Umbilical cord (tissue), 2 donors: Measurements from ENCODE around the gene CCDC178. TPM values are rescaled to one million over a fixed set of nuclear protein-coding genes. Genes with fewer than 3 reads are reported as not detected.
"Not testable (repeated sequence)": the region's sequence is repeated elsewhere in the genome, so short reads cannot be mapped to it uniquely, and the experiment has no call there.

Source experiments
- DNase-seq: peaks from one replicate; pipeline ENCODE4 v3.0.0-alpha.2; 2015; ENCODE audit warnings: low spot score
- total RNA-seq: library from RNA; depleted of rRNA; stranded (reverse); fragments of >200 nt; gene quantifications from one replicate; pipeline ENCODE4 v1.2.3, GENCODE V29; 2014; ENCODE audit warnings: low replicate concordance; ENCODE audit not compliant: insufficient read depth

The CCDC178 gene
- 5.5 TPM for total RNA-seq

DNA sequence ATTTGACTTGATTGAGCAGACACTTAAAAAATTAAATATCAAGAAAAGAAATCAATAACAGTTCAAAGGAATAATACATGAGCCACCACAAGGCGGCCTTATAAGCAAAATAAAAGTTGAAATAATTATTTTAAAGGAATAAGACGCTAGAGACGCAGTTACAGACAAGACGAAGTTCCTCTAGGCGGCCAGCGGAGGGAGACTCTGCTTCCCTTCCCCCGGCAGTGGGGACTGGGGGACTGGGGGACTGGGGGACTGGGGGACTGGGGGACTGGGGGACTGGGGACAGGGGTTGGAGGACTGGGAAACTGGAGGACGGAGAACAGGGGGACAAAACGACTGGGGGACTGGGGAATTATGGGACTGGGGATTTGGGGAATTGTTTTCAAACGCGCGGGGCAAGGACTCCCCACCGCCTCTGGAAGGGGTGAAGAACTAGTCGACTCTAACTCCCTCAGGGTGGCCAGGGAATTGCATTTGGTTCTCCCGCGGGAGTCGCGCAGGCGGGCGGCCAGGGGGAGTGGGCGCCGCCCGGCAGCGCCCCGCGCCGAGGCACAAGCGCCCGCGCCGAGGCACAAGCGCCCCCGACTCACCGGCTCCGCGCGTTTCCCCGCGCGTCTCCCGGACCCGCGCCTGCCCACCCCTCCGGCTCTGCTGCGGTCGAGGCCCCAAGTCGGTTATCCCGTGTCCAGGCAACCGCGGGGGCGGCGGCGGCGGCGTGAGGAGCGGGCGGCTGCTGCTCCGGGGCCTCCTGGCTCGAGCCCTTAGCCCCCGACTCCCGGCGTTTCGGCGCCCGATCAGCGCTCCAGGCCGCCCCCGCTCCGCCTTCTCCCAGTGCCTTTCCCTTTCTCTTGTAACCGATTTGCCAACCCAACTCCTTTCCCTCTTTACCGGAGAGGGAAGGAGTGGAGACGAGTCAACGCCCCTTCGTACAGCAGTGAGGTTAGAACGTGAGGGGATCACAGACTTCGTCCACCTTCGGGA, at the start of gene CCDC178:
Gene CCDC178, minus strand, starts transcription at position 662 of the 984 bp plus-strand sequence. CDS start 28,633 bp downstream, outside the sequence.
- DNase-seq: peak; percentile 80

DNA sequence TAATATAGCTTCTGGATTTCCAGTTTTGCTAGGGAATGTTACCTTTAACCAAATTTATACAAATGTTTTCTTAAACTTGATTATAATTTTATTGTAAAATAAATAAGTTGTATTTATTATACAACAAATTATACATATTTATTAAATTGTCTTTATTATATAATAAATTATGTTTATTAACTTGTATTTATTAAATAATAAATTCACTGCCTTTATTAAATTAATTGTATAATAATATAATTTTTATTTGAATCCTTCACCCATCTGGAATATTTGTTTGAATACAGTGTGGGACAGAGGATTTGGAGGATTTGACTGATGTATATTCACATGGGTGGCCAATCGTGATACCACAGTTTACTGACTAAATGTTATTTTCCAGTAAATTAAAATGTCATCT, 43.4 kb upstream of the CCDC178 start:
- no peak for DNase-seq

DNA sequence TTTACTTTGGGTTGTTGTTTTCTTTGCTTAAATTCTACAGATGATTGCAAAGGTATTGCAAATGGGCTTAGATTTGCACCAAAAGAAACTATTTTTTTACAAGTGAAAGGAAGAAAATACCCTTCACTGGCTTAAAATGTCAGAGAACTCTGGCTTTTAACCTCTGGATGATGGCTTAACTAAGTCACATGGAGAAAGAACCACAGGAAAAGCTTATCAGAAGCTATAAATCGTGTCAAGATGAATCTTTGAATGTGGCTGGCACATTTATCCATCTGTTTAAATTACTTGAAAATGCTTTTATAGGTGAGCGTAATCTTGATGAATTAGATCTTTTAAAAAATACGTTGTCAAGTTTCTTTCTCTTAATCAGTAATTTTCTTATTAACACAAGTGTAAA, 32.0 kb upstream of the CCDC178 start:
- peak; percentile 52 for DNase-seq

DNA sequence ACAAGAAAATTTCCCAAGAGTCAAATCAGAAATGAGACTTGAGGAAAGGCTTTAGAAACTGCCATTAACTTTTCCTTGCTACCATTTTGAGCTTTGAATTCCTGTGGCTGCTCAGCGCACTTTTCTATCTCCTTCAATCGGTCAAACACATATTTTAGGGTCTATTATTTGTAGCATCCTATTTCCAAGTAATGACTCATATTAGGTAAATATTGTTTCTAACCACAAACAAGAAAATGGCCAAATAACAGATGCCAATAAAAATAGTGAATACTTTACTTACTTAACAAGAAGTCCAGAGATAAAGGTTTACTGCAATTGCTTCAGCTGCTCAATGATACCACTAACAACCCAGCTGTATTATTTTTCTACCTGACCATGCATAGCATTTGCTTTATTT, 29.7 kb upstream of the CCDC178 start:
- no peak for DNase-seq

- peak; percentile 61 for DNase-seq
Measured at GRCh38 chr18:33469699-33470098, 29.2 kb upstream of the CCDC178 start.

DNA sequence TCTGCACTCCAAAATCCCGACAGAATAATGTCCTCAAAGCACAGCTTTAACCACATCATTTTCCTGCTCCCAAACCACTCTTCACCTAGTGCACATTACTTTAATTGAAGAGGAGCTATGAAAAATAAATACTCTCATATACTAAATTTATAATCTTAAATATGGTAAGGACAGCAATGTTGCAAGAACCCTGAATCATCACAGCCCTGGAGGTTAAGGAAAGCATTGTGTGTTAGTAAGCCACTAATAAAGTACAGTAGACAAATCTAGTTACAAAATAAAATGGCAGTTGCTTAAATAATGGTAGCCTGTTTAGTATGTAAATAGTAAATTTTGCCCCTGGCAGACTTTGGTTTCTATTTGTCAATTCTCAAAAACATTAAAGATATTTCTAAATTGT, 27.0 kb upstream of the CCDC178 start:
- DNase-seq: no peak

DNA sequence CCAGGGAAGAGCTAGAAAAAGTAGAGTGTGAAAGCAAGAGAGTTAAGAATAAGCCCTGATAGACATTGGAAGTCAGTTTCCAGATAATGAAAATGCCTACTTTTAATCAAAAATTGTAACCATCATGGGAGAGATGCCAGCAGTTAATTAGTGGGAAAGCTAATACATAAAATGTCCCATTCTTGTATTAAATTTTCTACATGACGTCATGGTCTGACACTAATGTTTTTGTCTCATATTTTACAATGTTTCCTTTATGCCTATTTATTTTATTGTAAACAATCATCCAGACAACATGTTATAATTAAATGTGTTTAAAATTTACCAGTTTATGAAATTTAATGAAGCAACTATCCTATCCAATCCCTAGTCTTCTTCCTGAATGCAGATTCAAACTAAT, 26.3 kb upstream of the CCDC178 start:
- no peak for DNase-seq

DNA sequence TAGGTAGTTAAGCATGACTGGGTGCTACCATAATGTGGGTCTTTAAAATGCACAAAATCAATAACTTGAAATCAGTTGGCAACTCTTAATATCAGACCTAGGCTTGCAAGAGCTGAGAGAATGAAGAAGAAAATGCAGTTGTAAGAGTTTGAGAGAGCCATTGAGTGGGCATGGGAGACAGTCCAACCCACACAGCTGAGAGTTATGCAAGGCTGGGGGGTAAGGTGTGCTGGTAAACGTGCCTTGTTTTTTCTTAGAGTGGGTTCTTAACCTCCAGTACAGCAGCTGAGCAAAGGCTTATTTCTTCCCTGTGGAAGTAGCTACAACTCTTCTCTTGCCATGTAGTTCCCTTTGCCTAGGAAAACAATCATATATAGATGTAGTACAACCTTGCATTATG, 20.2 kb upstream of the CCDC178 start:
- no peak for DNase-seq

- no peak for DNase-seq
Measured at GRCh38 chr18:33459612-33460011, 19.1 kb upstream of the CCDC178 start.

DNA sequence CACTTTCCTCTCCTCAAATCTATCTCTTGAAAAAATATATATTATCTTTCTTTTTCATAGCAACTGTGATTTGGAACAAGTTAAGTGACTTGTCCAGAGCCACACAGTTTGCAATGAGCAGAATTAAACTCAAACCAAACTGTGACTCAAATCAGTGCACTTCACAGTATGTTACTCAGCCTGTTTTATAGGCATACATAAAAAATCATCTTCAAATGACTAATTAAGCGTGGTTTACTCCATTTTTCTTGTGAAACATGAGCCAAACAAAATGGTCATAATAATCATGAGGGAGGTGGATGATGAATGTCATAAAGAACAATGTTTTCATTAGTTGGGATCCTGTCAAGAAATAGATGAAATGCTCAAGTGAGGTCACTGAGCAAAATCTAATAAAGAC, 6.1 kb upstream of the CCDC178 start:
- DNase-seq: no peak

DNA sequence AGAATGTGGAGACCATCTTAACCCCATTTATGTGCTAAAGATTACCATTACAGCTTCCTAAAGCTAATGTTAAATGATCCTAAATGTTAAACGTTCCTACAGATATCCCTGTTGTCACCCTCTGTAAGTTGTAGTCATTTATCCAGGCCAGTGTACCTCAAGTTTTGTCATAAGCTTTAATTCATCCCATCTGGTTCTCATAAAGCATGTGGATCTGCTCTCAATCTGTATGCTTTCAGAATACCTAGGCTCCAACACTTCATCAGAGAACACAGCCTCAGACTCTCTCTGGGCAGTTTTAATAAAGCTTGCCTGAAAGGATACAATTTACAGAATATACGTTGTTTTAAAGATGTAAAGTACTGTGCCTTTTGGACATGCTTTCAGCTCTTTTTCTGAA, 4.2 kb upstream of the CCDC178 start:
- DNase-seq: peak; percentile 57

DNA sequence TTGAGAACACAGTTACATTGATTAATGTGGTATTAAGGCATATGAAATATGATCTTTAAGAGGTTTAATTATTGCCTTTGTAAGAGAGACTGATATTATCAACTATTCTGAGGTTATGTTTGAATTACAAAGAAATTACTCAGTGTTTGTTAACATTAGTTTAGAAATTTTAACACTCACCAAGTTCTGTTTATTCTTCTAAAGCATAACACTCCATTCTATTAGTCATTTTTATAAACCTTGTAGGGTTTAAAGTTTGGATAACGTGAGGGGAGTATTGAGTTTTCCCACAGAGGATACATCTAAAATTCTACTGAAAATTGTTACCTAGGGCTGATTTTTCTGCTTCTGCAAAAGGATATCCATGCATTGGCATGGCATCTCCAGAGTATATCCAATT, 7.7 kb downstream of the CCDC178 start:
- no peak for DNase-seq

- no peak for DNase-seq
Measured at GRCh38 chr18:33427549-33427948, 13.0 kb downstream of the CCDC178 start.

DNA sequence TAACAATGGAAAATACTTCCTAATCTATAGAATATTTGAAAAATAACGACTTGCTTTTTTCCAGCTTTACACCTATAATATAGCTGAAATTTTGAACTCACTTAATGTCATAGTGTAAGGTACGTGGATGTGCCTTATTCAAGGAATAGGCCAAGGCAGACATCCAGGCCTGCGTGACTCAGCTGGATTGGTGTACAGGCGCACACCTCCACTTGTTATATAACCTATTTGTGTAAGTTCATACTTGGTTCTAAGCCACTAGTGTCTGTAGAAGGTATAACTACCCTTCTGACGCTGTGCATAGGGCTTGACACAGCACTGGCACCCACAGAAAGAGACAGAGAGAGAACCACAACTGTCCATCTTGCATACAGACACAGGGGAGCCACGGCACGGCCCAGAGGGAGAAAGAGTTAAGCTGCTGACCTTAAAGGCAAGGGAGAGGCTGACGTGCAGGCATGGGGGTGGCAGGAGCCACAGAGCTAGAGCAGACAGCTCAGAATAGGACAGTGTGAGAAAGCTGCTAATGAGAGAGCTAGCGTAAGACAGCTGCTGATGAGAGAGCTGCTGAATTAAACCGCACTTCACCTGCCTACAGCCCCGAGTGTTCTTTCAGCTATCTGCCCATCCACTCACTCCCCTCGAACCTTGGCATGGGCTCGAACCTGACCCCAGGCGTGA, 16.1 kb downstream of the CCDC178 start:
- DNase-seq: no peak

DNA sequence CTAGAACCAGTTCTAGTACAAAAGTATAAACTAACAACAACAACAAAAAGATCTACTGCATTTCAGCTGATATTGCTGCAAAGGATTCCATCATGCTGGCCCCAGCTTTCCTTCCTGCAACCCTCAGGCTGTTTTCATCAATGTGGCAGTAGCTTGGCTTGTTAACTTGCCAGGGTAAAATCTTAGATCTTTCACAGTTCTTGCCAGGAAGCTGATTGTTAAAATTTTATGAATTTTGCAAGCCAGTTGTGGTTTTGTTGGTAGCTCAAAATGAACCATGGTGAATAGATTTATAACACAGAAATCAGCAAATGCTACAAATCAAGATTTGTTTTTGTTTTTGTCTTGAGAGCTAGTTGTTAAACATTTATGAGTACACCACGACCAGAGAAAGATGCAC, 19.3 kb downstream of the CCDC178 start:
- no peak for DNase-seq

GRCh38 chr18:33404244-33404873, 36.2 kb downstream of the CCDC178 start:
- DNase-seq: no peak

DNA sequence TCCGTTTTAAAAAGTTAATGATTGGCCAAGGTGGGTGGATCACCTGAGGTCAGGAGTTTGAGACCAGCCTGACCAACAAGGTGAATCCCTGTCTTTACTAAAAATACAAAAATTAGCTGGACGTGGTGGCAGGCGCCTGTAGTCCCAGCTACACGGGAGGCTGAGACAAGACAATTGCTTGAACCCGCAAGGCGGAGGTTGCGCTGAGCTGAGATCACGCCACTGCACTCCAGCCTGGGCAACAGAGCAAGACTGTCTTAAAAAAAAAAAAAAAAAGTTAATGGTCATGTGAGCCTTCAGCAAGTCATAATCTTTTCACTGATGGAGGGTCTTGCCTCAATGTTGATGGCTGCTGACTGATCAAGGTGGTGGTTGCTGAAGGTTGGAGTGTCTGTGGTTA, 41.6 kb downstream of the CCDC178 start:
- not testable (repeated sequence) for DNase-seq

DNA sequence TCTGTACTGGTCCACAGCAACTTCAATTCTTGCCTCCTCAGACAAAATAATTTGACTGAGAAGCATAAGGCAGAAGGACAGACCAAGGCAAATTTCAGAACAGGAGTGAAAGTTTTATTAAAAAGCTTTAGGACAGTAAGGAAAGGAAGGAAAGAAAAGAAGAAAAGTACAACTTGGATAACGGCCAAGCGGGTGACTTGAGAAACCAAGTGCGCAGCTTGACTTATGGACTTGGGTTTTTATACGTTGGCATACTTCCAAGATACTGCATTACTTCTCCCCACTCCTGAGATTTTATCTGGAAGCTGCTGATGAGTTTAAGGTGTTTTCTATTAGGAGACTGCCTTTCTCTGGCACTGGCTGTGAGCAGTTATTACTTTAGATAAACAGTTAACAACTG, 64.7 kb downstream of the CCDC178 start:
- DNase-seq: peak; percentile 1

DNA sequence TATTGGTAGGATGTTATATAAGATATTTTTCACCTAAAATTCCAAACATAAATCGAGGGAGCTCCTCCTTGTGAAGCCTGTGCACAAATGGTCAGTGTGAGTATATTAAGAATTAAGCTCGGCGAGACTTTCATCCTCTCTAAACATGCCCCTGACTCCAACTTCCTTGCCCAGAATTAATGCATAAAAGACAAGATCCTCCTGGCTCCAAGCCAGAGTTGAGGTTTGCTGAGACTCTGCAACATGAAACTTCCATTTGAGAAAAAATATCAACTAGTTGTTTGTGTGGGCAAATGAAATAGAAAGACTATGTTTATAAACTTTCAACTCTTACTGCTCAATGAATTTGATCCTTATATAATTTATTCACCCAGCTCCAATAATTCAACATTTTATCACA, 68.1 kb downstream of the CCDC178 start:
- DNase-seq: no peak

- DNase-seq: no peak
Measured at GRCh38 chr18:33369711-33370449, 70.6 kb downstream of the CCDC178 start.

DNA sequence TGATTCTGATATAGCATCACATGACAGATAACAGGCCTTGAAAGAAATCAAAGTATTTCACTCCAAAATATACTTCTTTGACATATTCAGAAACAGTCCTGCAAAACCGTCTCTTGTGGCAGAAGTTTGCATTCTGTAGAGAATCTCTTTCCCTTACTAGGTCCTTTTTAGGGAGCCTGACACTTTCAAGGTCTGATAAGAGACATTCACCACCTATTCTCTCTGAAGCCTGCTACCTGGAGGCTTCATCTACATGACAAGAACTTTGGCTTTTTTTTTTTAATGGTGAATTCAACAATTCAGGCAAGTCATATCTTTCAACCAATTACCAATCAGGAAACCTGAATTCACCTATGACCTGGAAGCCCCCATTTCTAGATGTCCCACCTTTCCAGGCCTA, 83.8 kb downstream of the CCDC178 start:
- no peak for DNase-seq

DNA sequence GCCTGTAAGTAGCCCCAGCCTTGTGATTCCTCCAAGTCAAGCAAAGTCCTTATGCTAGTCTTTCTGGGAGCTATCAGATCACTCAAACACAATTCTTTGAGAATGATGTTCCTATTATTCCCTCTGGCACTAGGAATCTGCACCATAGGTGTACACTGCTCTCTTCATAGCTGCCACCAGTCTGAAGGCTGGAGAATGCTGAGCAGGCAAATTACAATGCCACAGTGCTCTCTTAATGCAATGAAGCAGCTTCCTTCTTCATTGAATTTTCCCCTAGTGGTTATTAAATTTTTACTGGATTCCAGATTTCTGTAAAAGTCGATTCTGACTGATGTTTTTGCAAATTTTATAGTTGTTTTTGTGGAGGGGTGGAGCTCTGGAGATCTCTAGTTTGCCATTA, 84.8 kb downstream of the CCDC178 start:
- DNase-seq: no peak
